AG04449 (cell line): ENCODE results near the gene NSDHL.
"Not testable (repeated sequence)": the region's sequence is repeated elsewhere in the genome, so short reads cannot be mapped to it uniquely, and the experiment has no call there.

Experiments
- CTCF ChIA-PET: fragments of 350-600 bp; formaldehyde crosslinking; extraction: SDS; loops from one replicate; lab custom pipeline; 2021; ENCODE audit warnings: antibody characterized with exemption; lab: Yijun Ruan, JAX
- POLR2A ChIA-PET: fragments of 400-600, 350-600 bp; formaldehyde crosslinking; extraction: SDS; loops from one replicate; lab custom pipeline; 2020; ENCODE audit warnings: antibody characterized with exemption, inconsistent platforms; lab: Yijun Ruan, JAX
- DNase-seq: peaks from one replicate; pipeline ENCODE4 v3.0.0-alpha.2; 2010; ENCODE audit warnings: low read depth, low spot score
- H3K4me3 ChIP-seq: 2 replicates; pipeline ENCODE4 v1.5.1; 2011; ENCODE audit warnings: low read depth, mild to moderate bottlenecking, control low read depth, low read length
- TF ChIP-seq, protein P1 (sequence below): IDR thresholded peaks from one replicate; pipeline ENCODE4 v1.5.1; 2011; ENCODE audit warnings: mild to moderate bottlenecking, moderate library complexity, low read length, control low read depth, inconsistent platforms; ENCODE audit not compliant: insufficient read depth; ENCODE audit errors: missing control alignments

NSDHL gene

GRCh38 chrX:152830312-152831305, at the start of gene NSDHL, which contains the start of gene CETN2:
Gene NSDHL, plus strand, starts transcription at chrX:152831063. Its CDS starts 15,262 bp downstream, at chrX:152846325.
Gene CETN2, minus strand, starts transcription at chrX:152830757. Its CDS starts 47 bp downstream, at chrX:152830710.
- POLR2A ChIA-PET = interaction anchor here (1.0 kb wide), 2 partner anchors 9 to 10 kb away, joined by 3 to 7 read pairs; no protein-coding TSS in a partner anchor
- CTCF ChIA-PET = interaction anchor here (1.2 to 3.8 kb wide), 4 partner anchors 11 to 189 kb away, joined by 3 to 30 read pairs (median 5); no protein-coding TSS in a partner anchor
- TF ChIP-seq, protein P1, sequence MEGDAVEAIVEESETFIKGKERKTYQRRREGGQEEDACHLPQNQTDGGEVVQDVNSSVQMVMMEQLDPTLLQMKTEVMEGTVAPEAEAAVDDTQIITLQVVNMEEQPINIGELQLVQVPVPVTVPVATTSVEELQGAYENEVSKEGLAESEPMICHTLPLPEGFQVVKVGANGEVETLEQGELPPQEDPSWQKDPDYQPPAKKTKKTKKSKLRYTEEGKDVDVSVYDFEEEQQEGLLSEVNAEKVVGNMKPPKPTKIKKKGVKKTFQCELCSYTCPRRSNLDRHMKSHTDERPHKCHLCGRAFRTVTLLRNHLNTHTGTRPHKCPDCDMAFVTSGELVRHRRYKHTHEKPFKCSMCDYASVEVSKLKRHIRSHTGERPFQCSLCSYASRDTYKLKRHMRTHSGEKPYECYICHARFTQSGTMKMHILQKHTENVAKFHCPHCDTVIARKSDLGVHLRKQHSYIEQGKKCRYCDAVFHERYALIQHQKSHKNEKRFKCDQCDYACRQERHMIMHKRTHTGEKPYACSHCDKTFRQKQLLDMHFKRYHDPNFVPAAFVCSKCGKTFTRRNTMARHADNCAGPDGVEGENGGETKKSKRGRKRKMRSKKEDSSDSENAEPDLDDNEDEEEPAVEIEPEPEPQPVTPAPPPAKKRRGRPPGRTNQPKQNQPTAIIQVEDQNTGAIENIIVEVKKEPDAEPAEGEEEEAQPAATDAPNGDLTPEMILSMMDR = no peak
- DNase-seq = peak; percentile 69
- H3K4me3 ChIP-seq = peak within 1 kb of the TSS; percentile 74

GRCh38 chrX:152787062-152787461, 43.8 kb upstream of the NSDHL start:
- POLR2A ChIA-PET, DNase-seq, CTCF ChIA-PET, H3K4me3 ChIP-seq: not testable (repeated sequence)

DNA sequence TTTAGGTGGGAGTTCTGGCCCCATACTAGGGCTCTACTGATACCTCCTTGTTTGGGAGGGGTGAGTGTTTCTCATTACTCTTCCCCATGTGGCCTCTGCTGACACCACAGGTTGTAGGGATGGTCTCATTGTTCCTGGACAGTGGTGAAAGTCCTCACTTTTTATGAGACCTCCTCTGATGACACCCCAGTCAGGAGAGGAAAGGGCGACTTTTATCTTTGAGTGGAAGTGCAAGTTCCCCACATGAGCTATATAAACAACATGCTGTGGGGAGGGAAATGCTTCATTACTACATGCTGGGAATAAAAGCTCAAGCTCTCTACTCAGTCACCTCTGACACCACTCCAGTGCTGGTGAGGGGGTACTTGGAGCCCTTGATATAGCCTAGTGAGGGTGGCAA, 31.9 kb upstream of the NSDHL start:
- TF ChIP-seq, protein P1 = no peak
- DNase-seq = no peak
- H3K4me3 ChIP-seq = no peak overlapping the region
- ChIA-PET POLR2A (no interaction called here), CTCF (no interaction called here)

DNA sequence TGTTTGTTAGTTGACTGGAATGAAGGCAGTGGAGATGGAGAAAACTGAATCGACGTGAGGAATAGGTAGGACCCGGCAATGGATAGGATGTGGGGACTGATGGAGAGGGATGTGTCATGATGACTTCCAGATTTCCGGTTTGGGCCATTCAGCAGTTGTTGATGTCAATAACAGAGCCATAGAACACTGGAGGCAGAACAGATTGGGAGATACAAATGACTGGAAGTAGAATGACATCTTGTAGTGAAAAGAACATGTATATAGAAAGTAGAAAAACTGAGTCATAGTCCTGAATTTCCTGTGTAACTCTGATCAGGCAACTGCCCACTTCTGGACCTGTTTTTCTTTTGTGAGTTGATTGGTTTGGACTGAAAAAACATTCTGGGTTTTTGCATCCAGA, 24.8 kb upstream of the NSDHL start:
- CTCF ChIA-PET = no interaction called here
- POLR2A ChIA-PET = no interaction called here
- TF ChIP-seq, protein P1 = no peak
- no peak overlapping the region for H3K4me3 ChIP-seq
- no peak for DNase-seq

- ChIA-PET POLR2A (no interaction called here), CTCF (interaction anchor here (2.0 kb wide), 1 partner anchor 11 kb away, joined by 6 read pairs; no protein-coding TSS in a partner anchor)
- no peak for DNase-seq
- TF ChIP-seq, protein P1 = no peak
- no peak overlapping the region for H3K4me3 ChIP-seq
Observed at GRCh38 chrX:152810403-152810802, 20.5 kb upstream of the NSDHL start.

GRCh38 chrX:152813206-152813605, 17.7 kb upstream of the NSDHL start:
- H3K4me3 ChIP-seq = no peak overlapping the region
- ChIA-PET CTCF (interaction anchor here (1.8 to 2.7 kb wide), 2 partner anchors 172 to 180 kb away, joined by 5 to 12 read pairs; no protein-coding TSS in a partner anchor), POLR2A (no interaction called here)
- TF ChIP-seq, protein P1 = no peak
- no peak for DNase-seq
